Body of pancreas (tissue), 4 donors: ENCODE results near the gene E2F6. TPM values are rescaled to one million over a fixed set of nuclear protein-coding genes. Genes with fewer than 3 reads are reported as not detected.

Source experiments
- ATAC-seq: fragments of 150-250 bp; one replicate; pipeline ENCODE4 v1.9.1; 2016
- DNase-seq, 4 donors: peaks; one replicate each; pipeline ENCODE4 v3.0.0-alpha.2; 2019
- H3K27ac ChIP-seq, 4 donors: fragments of 200-600 bp; sonication (generic); 1 replicate in 3 of 4; 2 replicates in 1 of 4; pipeline versions ENCODE4 v1.5.1 to v1.6.1; 2016 to 2019; ENCODE audit warnings: mild to moderate bottlenecking in 1 of 4, mixed read lengths in 1 of 4, moderate library complexity in 1 of 4
- H3K27me3 ChIP-seq, 2 donors: fragments of 200-600 bp; sonication (generic); one replicate each; pipeline ENCODE4 v1.6.0; 2016; ENCODE audit warnings: mild to moderate bottlenecking in 1 of 2
- H3K36me3 ChIP-seq, 2 donors: fragments of 200-600 bp; sonication (generic); replicated peaks in 1 of 2; 2 replicates each; pipeline ENCODE4 v1.5.1; 2016; ENCODE audit warnings: low read depth in 2 of 2; ENCODE audit not compliant: insufficient read depth in 1 of 2
- H3K4me1 ChIP-seq: fragments of 200-600 bp; sonication (generic); one replicate; pipeline ENCODE4 v1.6.0; 2016
- H3K4me3 ChIP-seq, 2 donors: fragments of 200-600 bp; sonication (generic); 1 replicate in 1 of 2; 2 replicates in 1 of 2; pipeline ENCODE4 v1.5.1; 2016 to 2019
- H3K9me3 ChIP-seq, 3 donors: fragments of 200-600 bp; sonication (generic); 1 replicate in 2 of 3; 2 replicates in 1 of 3; pipeline ENCODE4 v1.5.1; 2016
- CTCF ChIP-seq, 7 experiments: fragments of 450-650 bp in 4 of 7; fragments of 200-600 bp in 3 of 7; sonication (generic) in 3 of 7; IDR thresholded peaks; one replicate each; pipeline ENCODE4 v1.5.1; 2016 to 2019; ENCODE audit warnings: antibody characterized with exemption in 7 of 7
- POLR2A ChIP-seq, 3 donors: fragments of 450-650 bp; IDR thresholded peaks; one replicate each; pipeline ENCODE4 v1.6.1; 2016; ENCODE audit warnings: antibody characterized with exemption in 3 of 3, mild to moderate bottlenecking in 2 of 3
- WGBS, 2 donors: methylation state at CpG; one replicate each; pipeline ENCODE4 v1.1.5; 2017; 5-methylcytosine and 5-hydroxymethylcytosine counted together
- intact Hi-C: fragments of 100-400 bp; cut with DNase I; formaldehyde crosslinking; loops from one replicate; pipeline ENCODE4 v1.15.1; 2023
- total RNA-seq, 2 donors: library from RNA; depleted of rRNA; stranded (reverse); fragments of >200 nt; gene quantifications; one replicate each; pipeline ENCODE4 v1.1.0, GENCODE V29; 2016

E2F6 gene
- total RNA-seq, 2 donors from 2014 or later, result 9.2 to 13.2 TPM

DNA sequence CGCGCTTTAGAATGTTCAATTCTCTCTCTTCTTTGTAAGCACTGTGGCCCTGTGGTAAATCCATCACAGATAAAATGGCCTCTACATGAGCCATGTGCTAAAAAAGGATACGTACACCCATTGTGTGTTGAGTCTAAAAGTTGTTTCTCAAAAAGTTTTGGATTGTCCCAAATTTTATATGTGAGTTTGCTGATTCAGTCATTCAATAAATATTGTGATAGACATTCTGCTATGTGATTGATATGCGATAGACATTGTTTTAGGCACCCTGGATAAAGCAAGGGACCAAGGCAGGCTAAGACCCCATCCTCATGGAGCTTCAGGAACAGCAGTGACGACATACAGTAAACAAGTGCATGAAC is 53.5 kb downstream of the E2F6 start:
- WGBS, 2 donors, result 67 to 74% methylated on average over 5 of the region's 5 CpGs
- DNase-seq (no peak), ATAC-seq (no peak)
- H3K4me3 ChIP-seq, result no peak overlapping the region
- H3K27ac ChIP-seq, result no peak overlapping the region
- H3K27me3 ChIP-seq, result no peaks in the 10 kb centered on the region
- no peak for TF ChIP-seq POLR2A (IDR thresholded peaks at IDR 0.05)
- intact Hi-C loops, result loop anchor here (10.0 kb wide), 1 partner anchor 178 kb away; no protein-coding TSS in a partner anchor
- no peaks in the 10 kb centered on the region for H3K9me3 ChIP-seq
- H3K36me3 ChIP-seq, result no peaks in the 10 kb centered on the region
- H3K4me1 ChIP-seq, result peaks cover 7% of the 10 kb centered on the region

DNA sequence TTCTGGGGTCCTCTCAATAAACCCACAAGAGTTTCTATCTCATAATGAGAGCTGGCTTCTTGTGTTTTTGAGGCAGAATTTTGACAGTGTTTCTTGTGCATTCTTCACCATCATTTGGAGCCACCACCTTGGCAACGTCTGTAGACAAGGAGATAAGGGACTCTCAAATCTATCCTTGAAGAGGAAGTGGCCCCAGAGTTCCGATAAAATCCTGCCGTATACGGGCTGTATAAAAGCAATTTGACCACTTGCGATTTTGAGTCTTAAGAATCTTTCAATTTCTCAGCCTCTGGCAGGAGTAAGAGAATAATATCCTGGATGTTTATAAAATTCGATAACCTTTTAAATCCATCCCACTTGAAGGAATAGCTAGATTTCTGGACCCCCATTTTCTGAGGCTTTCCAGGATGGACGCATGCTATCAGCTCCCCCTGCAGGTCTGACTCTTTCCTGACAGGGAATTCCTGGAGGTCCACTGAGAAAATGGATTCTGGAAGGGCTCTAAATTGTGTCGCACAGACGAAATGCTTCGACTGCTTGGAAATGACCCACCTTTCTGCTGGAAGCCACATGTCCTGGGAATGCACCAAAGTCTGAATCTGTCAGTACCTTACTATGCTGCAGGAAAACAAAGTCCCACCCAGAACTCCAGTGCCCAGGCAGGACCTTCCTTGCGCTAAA is 54.1 kb downstream of the E2F6 start:
- DNase-seq, result peak; percentile 57 to 63 (median 60)

DNA sequence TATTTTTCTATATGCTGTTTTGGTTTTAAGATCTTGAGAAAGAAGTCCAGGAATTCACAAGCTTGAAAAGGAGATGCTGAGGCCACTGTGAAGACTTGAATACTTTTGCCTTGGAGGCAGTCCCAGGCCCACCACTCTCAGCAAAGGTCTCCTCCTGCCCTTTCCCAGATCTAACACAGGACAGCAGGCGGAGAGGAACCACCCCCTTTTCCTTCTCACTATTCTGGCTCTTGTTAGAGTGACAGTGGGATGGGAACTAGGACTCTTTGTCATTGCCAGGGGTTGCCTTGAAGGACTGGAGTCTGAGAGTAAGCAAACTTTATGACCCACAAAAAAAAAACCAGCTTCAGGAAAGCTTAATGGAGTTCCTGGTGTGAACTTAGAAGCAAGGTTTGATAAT is 54.7 kb downstream of the E2F6 start:
- TF ChIP-seq CTCF (IDR thresholded peaks at IDR 0.05), result no peak
- no peak for TF ChIP-seq POLR2A (IDR thresholded peaks at IDR 0.05)
- no peak overlapping the region for H3K27ac ChIP-seq

More for the DNA sequence above, 54.1 kb downstream of the E2F6 start:
- H3K4me1 ChIP-seq, result peaks cover 7% of the 10 kb centered on the region
- H3K9me3 ChIP-seq, result no peaks in the 10 kb centered on the region
- ATAC-seq, result peak; percentile 71
- H3K27ac ChIP-seq, result no peak overlapping the region
- WGBS, 2 donors, result 15 to 21% methylated on average over 11 of the region's 11 CpGs
- no peaks in the 10 kb centered on the region for H3K36me3 ChIP-seq
- no peaks in the 10 kb centered on the region for H3K27me3 ChIP-seq
- intact Hi-C loops, result loop anchor here (10.0 kb wide), 1 partner anchor 177 kb away; no protein-coding TSS in a partner anchor
- H3K4me3 ChIP-seq, result no peak overlapping the region
- TF ChIP-seq POLR2A (IDR thresholded peaks at IDR 0.05) (no peak), CTCF (IDR thresholded peaks at IDR 0.05) (peak; percentile 60 to 85 (median 83))

DNA sequence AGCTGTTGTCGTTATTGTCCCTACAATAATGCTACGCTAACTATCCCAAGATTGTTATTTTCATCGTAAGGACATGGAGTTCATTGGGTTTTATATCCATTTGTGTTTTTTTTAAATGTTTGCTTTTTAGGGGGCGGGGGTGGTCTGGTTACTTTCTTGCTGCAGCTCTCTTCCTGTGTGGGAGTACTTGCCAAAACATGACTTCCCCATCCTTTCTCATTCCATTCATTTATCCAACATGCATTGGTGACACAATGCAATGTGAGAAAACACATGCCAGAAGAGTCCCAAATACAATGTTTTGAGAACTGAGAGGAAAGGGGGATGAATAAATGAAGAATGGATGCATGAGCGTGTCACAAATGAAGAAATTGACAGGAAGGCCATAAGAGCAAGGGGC is 55.9 kb downstream of the E2F6 start:
- peaks cover 7% of the 10 kb centered on the region for H3K4me1 ChIP-seq
- H3K4me3 ChIP-seq, result no peak overlapping the region
- H3K27ac ChIP-seq, result no peak overlapping the region
- WGBS, 2 donors, result 91% methylated on average over 5 of the region's 5 CpGs
- no peaks in the 10 kb centered on the region for H3K9me3 ChIP-seq
- no peak for DNase-seq
- H3K27me3 ChIP-seq, result no peaks in the 10 kb centered on the region
- no peak for ATAC-seq
- intact Hi-C loops, result loop anchor here (10.0 kb wide), 1 partner anchor 175 kb away; no protein-coding TSS in a partner anchor
- H3K36me3 ChIP-seq, result no peaks in the 10 kb centered on the region
- TF ChIP-seq POLR2A (IDR thresholded peaks at IDR 0.05) (no peak), CTCF (IDR thresholded peaks at IDR 0.05) (no peak)

More for the DNA sequence above, 54.7 kb downstream of the E2F6 start:
- Histone ChIP-seq H3K4me3 (no peak overlapping the region), H3K27me3 (no peaks in the 10 kb centered on the region), H3K9me3 (no peaks in the 10 kb centered on the region), H3K4me1 (peaks cover 7% of the 10 kb centered on the region), H3K36me3 (no peaks in the 10 kb centered on the region)
- intact Hi-C loops, result loop anchor here (10.0 kb wide), 1 partner anchor 176 kb away; no protein-coding TSS in a partner anchor
- DNase-seq (no peak), ATAC-seq (peak; percentile 18)
- whole genome bisulfite sequencing, 2 donors, result 75% methylated on average over 1 of the region's 1 CpG

GRCh38 chr2:11409572-11409959 is 56.4 kb downstream of the E2F6 start:
- 67 to 82% methylated on average over 1 of the region's 1 CpG for WGBS, 2 donors
- no peak for DNase-seq
- no peak for ATAC-seq
- H3K9me3 ChIP-seq, result no peaks in the 10 kb centered on the region
- no peaks in the 10 kb centered on the region for H3K36me3 ChIP-seq
- H3K27ac ChIP-seq, result no peak overlapping the region
- H3K4me3 ChIP-seq, result no peak overlapping the region
- intact Hi-C loops, result no loop called here
- TF ChIP-seq POLR2A (IDR thresholded peaks at IDR 0.05) (no peak), CTCF (IDR thresholded peaks at IDR 0.05) (no peak)
- H3K27me3 ChIP-seq, result no peaks in the 10 kb centered on the region
- H3K4me1 ChIP-seq, result peaks cover 7% of the 10 kb centered on the region
